UCSD-AML1 (cell line): ENCODE measurements around the gene CPB1.
"Not testable (repeated sequence)": the region's sequence is repeated elsewhere in the genome, so short reads cannot be mapped to it uniquely, and the experiment has no call there.

ENCODE experiments used
- DNase-seq: peaks from one replicate; lab custom pipeline; 2025; ENCODE audit not compliant: unreplicated experiment; lab: John Stamatoyannopoulos, UW

CPB1 gene

GRCh38 chr3:148827585-148827984 lies at the start of gene CPB1:
Gene CPB1, plus strand, starts transcription at chr3:148827811. Its CDS starts 13 bp downstream, at chr3:148827824.
- no peak for DNase-seq

- DNase-seq: no peak
Observed at GRCh38 chr3:148778926-148779325, 48.7 kb upstream of the CPB1 start.

- DNase-seq: not testable (repeated sequence)
Observed at GRCh38 chr3:148785026-148785425, 42.6 kb upstream of the CPB1 start.

GRCh38 chr3:148786159-148786558 lies 41.5 kb upstream of the CPB1 start:
- not testable (repeated sequence) for DNase-seq

GRCh38 chr3:148789146-148789545 lies 38.5 kb upstream of the CPB1 start:
- DNase-seq: no peak

GRCh38 chr3:148789906-148790305 lies 37.7 kb upstream of the CPB1 start:
- DNase-seq: no peak

- DNase-seq: no peak
Observed at GRCh38 chr3:148790370-148790769, 37.2 kb upstream of the CPB1 start.

GRCh38 chr3:148790851-148791735 lies 36.5 kb upstream of the CPB1 start:
- no peak for DNase-seq

- no peak for DNase-seq
Observed at GRCh38 chr3:148791920-148792319, 35.7 kb upstream of the CPB1 start.

GRCh38 chr3:148792516-148792915 lies 35.1 kb upstream of the CPB1 start:
- DNase-seq: no peak

GRCh38 chr3:148796799-148797198 lies 30.8 kb upstream of the CPB1 start:
- DNase-seq: no peak

GRCh38 chr3:148797795-148798194 lies 29.8 kb upstream of the CPB1 start:
- DNase-seq: no peak

- DNase-seq: no peak
Observed at GRCh38 chr3:148800414-148800813, 27.2 kb upstream of the CPB1 start.

GRCh38 chr3:148809835-148810234 lies 17.8 kb upstream of the CPB1 start:
- DNase-seq: no peak

GRCh38 chr3:148815316-148816110 lies 12.1 kb upstream of the CPB1 start:
- DNase-seq: no peak

- no peak for DNase-seq
Observed at GRCh38 chr3:148816427-148816826, 11.2 kb upstream of the CPB1 start.

- DNase-seq: no peak
Observed at GRCh38 chr3:148816981-148817525, 10.6 kb upstream of the CPB1 start.

- DNase-seq: no peak
Observed at GRCh38 chr3:148820361-148821245, 7.0 kb upstream of the CPB1 start.

GRCh38 chr3:148823026-148823425 lies 4.6 kb upstream of the CPB1 start:
- no peak for DNase-seq

GRCh38 chr3:148825476-148825875 lies 2.1 kb upstream of the CPB1 start:
- DNase-seq: no peak
